ENCODE results near the gene BCDIN3D.

Gene BCDIN3D

GRCh38 chr12:49821373-49822287 lies 21.3 kb downstream of the BCDIN3D start:
- no peaks in the 10 kb centered on the region for H3K9me3 ChIP-seq
- peaks cover 5% of the 10 kb centered on the region; the same call in 1 of the 2 replicates for H3K4me1 ChIP-seq
- H3K4me3 ChIP-seq (ENCODE audit: low read depth, low read length) = no peak overlapping the region
- TF ChIP-seq CTCF (IDR thresholded peaks at IDR 0.05; ENCODE audit: low read depth, low read length) = no peak
- DNase-seq = no peak
- no peaks in the 10 kb centered on the region for H3K27me3 ChIP-seq
- H3K36me3 ChIP-seq = 0 out of 2 replicates have a peak, but pooled peaks cover 3% of the 10 kb centered on the region

- no peaks in the 10 kb centered on the region for H3K4me1 ChIP-seq
- no peak for TF ChIP-seq CTCF (IDR thresholded peaks at IDR 0.05; ENCODE audit: low read depth, low read length)
- H3K4me3 ChIP-seq (ENCODE audit: low read depth, low read length) = no peak overlapping the region
- no peak for DNase-seq
- no peaks in the 10 kb centered on the region for H3K9me3 ChIP-seq
- peaks cover 3% of the 10 kb centered on the region; the same call in 1 of the 2 replicates for H3K36me3 ChIP-seq
- H3K27me3 ChIP-seq = no peaks in the 10 kb centered on the region
Observed at GRCh38 chr12:49819786-49820185, 23.1 kb downstream of the BCDIN3D start.

- DNase-seq = no peak
- Histone ChIP-seq H3K4me3 (ENCODE audit: low read depth, low read length) (no peak overlapping the region), H3K27me3 (no peaks in the 10 kb centered on the region), H3K9me3 (no peaks in the 10 kb centered on the region), H3K4me1 (no peaks in the 10 kb centered on the region), H3K36me3 (peaks cover 3% of the 10 kb centered on the region; the same call in 1 of the 2 replicates)
- no peak for TF ChIP-seq CTCF (IDR thresholded peaks at IDR 0.05; ENCODE audit: low read depth, low read length)
Observed at GRCh38 chr12:49818241-49818895, 24.5 kb downstream of the BCDIN3D start.

GRCh38 chr12:49813131-49813530 lies 29.8 kb downstream of the BCDIN3D start:
- Histone ChIP-seq H3K4me3 (ENCODE audit: low read depth, low read length) (no peak overlapping the region), H3K36me3 (peaks cover 3% of the 10 kb centered on the region; the same call in 1 of the 2 replicates), H3K4me1 (no peaks in the 10 kb centered on the region), H3K9me3 (no peaks in the 10 kb centered on the region), H3K27me3 (no peaks in the 10 kb centered on the region)
- DNase-seq = no peak
- no peak for TF ChIP-seq CTCF (IDR thresholded peaks at IDR 0.05; ENCODE audit: low read depth, low read length)

GRCh38 chr12:49811961-49812401 lies 30.9 kb downstream of the BCDIN3D start:
- Histone ChIP-seq H3K27me3 (no peaks in the 10 kb centered on the region), H3K4me3 (ENCODE audit: low read depth, low read length) (no peak overlapping the region), H3K9me3 (no peaks in the 10 kb centered on the region), H3K4me1 (no peaks in the 10 kb centered on the region), H3K36me3 (no peaks in the 10 kb centered on the region; the same call in 1 of the 2 replicates)
- DNase-seq = no peak
- TF ChIP-seq CTCF (IDR thresholded peaks at IDR 0.05; ENCODE audit: low read depth, low read length) = no peak

Measured in BE2C (cell line).